Kidney (tissue), 14 donors: ENCODE measurements around the gene ALDH1L1. TPM values are rescaled to one million over a fixed set of nuclear protein-coding genes. Genes with fewer than 3 reads are reported as not detected.

Experiments used
- DNase-seq, 5 donors: peaks; one replicate each; pipeline ENCODE4 v3.0.0-alpha.2; 2013 to 2020
- FAIRE-seq: peaks from 2 replicates; lab custom pipeline; 2012; peaks lifted over from hg19 to GRCh38; lab: Jason Lieb, UNC
- H3K27ac ChIP-seq, 2 donors: one replicate each; pipeline ENCODE4 v1.7.0; 2013; ENCODE audit warnings: low read depth in 2 of 2, low read length in 2 of 2, inconsistent platforms in 1 of 2
- H3K27me3 ChIP-seq: one replicate; pipeline ENCODE4 v1.7.1; 2013; ENCODE audit warnings: low read length, inconsistent platforms; ENCODE audit not compliant: control insufficient read depth, insufficient read depth
- H3K36me3 ChIP-seq, 3 donors: one replicate each; pipeline versions ENCODE4 v1.7.0 to v1.7.1; 2013; ENCODE audit warnings: low read length in 3 of 3, control low read depth in 1 of 3, inconsistent platforms in 1 of 3; ENCODE audit not compliant: insufficient read depth in 3 of 3, control insufficient read depth in 2 of 3
- H3K4me1 ChIP-seq, 3 donors: one replicate each; pipeline versions ENCODE4 v1.7.0 to v1.7.1; 2013; ENCODE audit warnings: low read length in 3 of 3, inconsistent platforms in 1 of 3, low read depth in 1 of 3; ENCODE audit not compliant: control insufficient read depth in 2 of 3, insufficient read depth in 2 of 3
- H3K4me3 ChIP-seq, 3 donors: one replicate each; pipeline versions ENCODE4 v1.7.0 to v1.8.1; 2013; ENCODE audit warnings: low read length in 3 of 3, control low read depth in 1 of 3, inconsistent platforms in 1 of 3
- H3K9ac ChIP-seq, 3 donors: one replicate each; pipeline versions ENCODE4 v1.7.0 to v1.7.1; 2013; ENCODE audit warnings: low read length in 3 of 3, control low read depth in 1 of 3, inconsistent platforms in 1 of 3
- H3K9me3 ChIP-seq, 3 donors: one replicate each; pipeline versions ENCODE4 v1.7.0 to v1.7.1; 2013; ENCODE audit warnings: low read length in 3 of 3, control low read depth in 1 of 3, inconsistent platforms in 1 of 3; ENCODE audit not compliant: control insufficient read depth in 2 of 3, insufficient read depth in 1 of 3
- intact Hi-C: fragments of 100-400 bp; cut with DNase I; formaldehyde crosslinking; loops from one replicate; pipeline ENCODE4 v1.11.1; 2022
- polyA plus RNA-seq: library from polyadenylated mRNA; stranded (reverse); fragments of 350-450 nt; fragmentation: Illumina TruSeq; extraction: RNeasy Lipid Tissue Mini Kit (QIAGEN cat#74804); gene quantifications from one replicate; pipeline ENCODE4 v1.2.3, GENCODE V29; 2014; ENCODE audit warnings: low read depth, low replicate concordance; ENCODE audit not compliant: insufficient read depth
- total RNA-seq: library from RNA; stranded (reverse); fragmentation: NEBNext Ultra II Directional; extraction: Animal tissue kit (Norgen Biotek cat#: 25700); gene quantifications from one replicate; pipeline ENCODE4 v1.2.1, GENCODE V29; 2021
- TF ChIP-seq, protein P1 (sequence below): IDR thresholded peaks from 3 replicates; pipeline ENCODE4 v1.5.1; 2012; ENCODE audit warnings: mild to moderate bottlenecking, moderate library complexity, borderline replicate concordance; ENCODE audit not compliant: insufficient read depth; ENCODE audit errors: extremely low read depth
- donor health status: control.
- donor health status: control.
- donor health status: control.
- donor health status: control.
- donor health status: control.
- donor health status: DM: yes; HTN: yes; CAD: no.
- donor health status: Normal renal cell carcinoma (clear cell type).

The ALDH1L1 gene
- total and polyA plus RNA-seq, 2 donors from 2014 or later = 60.0 to 199 TPM

GRCh38 chr3:126135071-126135405 is 45.3 kb downstream of the ALDH1L1 start:
- Histone ChIP-seq H3K9me3 (no peaks in the 10 kb centered on the region), H3K9ac (no peak overlapping the region), H3K27ac (no peak overlapping the region), H3K4me1 (no peaks in the 10 kb centered on the region), H3K36me3 (peaks cover 0 to 34% (median 21%) of the 10 kb centered on the region in 3 donors), H3K27me3 (no peaks in the 10 kb centered on the region), H3K4me3 (no peak overlapping the region)
- FAIRE-seq (no peak), DNase-seq (peak in 3 of 5 donors; percentile 6 to 35 (median 31))
- intact Hi-C loops = loop anchor here (10.0 kb wide), 1 partner anchor 110 kb away; no protein-coding TSS in a partner anchor
- TF ChIP-seq, protein P1, sequence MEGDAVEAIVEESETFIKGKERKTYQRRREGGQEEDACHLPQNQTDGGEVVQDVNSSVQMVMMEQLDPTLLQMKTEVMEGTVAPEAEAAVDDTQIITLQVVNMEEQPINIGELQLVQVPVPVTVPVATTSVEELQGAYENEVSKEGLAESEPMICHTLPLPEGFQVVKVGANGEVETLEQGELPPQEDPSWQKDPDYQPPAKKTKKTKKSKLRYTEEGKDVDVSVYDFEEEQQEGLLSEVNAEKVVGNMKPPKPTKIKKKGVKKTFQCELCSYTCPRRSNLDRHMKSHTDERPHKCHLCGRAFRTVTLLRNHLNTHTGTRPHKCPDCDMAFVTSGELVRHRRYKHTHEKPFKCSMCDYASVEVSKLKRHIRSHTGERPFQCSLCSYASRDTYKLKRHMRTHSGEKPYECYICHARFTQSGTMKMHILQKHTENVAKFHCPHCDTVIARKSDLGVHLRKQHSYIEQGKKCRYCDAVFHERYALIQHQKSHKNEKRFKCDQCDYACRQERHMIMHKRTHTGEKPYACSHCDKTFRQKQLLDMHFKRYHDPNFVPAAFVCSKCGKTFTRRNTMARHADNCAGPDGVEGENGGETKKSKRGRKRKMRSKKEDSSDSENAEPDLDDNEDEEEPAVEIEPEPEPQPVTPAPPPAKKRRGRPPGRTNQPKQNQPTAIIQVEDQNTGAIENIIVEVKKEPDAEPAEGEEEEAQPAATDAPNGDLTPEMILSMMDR = no peak

DNA sequence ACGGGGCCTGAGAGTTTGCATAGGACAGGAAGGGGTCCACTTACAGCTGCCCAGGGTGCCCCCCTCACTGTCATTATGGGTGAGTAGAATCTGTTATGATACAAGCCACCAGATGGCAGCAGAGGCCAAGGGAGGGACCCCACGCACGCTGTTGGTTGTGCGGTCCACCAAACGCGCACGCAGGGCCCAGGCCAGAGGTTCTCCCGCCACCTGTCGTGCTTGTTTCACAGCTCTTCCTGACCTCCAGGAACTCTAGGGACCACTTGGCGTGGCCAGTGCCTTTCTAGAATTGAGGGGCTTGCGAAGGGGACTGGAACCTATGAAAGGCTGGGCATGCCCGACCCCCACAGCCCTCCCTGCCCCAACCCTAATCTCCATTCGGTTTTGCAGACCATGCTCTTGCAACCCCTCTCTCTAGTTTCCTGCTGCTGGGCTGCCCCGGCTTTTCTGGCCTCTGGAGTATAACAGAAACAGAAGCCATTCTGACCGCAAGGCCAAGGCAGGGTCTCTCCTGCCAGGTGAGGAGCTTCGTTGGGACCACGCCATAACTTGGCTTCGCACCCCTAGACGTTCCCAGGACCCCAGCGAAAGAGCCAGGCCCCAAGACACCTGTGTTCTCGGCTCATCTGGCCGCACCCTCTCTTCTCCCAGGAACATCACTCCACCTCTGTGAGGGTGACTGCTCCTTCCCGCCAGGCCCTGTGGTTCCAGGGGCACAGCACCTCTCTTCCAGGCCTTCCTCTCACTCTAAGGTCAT is 46.0 kb downstream of the ALDH1L1 start:
- H3K4me3 ChIP-seq = no peak overlapping the region
- DNase-seq = peak; percentile 70 to 83 (median 78)
- TF ChIP-seq, protein P1 = peak; percentile 75
- intact Hi-C loops = loop anchor here (10.0 kb wide), 1 partner anchor 110 kb away; no protein-coding TSS in a partner anchor
- H3K27me3 ChIP-seq = no peaks in the 10 kb centered on the region
- H3K9ac ChIP-seq = no peak overlapping the region
- FAIRE-seq = no peak
- H3K9me3 ChIP-seq = no peaks in the 10 kb centered on the region
- peaks cover 0 to 35% (median 21%) of the 10 kb centered on the region in 3 donors for H3K36me3 ChIP-seq
- no peak overlapping the region for H3K27ac ChIP-seq
- no peaks in the 10 kb centered on the region for H3K4me1 ChIP-seq

- peak in 3 of 5 donors; percentile 3 to 67 (median 35) for DNase-seq
- Histone ChIP-seq H3K9me3 (no peaks in the 10 kb centered on the region), H3K4me1 (peaks cover 0 to 3% (median 0%) of the 10 kb centered on the region in 3 donors), H3K27me3 (no peaks in the 10 kb centered on the region), H3K9ac (no peak overlapping the region), H3K27ac (no peak overlapping the region), H3K36me3 (peaks cover 0 to 38% (median 21%) of the 10 kb centered on the region in 3 donors), H3K4me3 (no peak overlapping the region)
- intact Hi-C loops = loop anchor here (10.0 kb wide), 1 partner anchor 111 kb away; no protein-coding TSS in a partner anchor
- TF ChIP-seq, protein P1 = no peak
- no peak for FAIRE-seq
These were observed 46.8 kb downstream of the ALDH1L1 start for GRCh38 chr3:126133606-126134005.
